ENCODE results near the gene TAPBPL.

DNA sequence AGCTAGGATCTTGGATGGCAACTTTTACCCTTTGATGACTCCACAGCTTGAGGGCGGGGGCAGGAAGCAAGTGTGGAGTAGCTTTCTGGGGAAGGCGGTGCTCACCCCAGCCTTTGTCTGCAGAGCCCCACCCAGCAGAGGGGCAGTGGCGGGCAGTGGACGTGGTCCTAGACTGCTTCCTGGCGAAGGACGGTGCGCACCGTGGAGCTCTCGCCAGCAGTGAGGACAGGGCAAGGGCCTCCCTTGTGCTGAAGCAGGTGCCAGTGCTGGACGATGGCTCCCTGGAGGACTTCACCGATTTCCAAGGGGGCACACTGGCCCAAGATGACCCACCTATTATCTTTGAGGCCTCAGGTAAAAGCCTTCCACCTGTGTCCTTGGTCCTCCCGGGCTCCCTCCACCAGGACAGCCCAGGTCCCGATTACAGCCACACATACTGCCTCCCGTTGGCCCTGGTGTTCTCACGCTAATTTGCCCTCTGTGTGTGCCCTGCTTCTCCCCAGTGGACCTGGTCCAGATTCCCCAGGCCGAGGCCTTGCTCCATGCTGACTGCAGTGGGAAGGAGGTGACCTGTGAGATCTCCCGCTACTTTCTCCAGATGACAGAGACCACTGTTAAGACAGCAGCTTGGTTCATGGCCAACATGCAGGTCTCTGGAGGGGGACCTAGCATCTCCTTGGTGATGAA is 1.2 kb downstream of the TAPBPL start:
- no peak for TF ChIP-seq CEBPB (IDR thresholded peaks at IDR 0.05)
- TF ChIP-seq TAF1 (IDR thresholded peaks at IDR 0.05; ENCODE audit: low read depth): no peak

Measured in Ishikawa (cell line).